GM19397 (cell line): Measurements from ENCODE around the gene FOXO6.

Experiments used
- ATAC-seq: cut with Tn5 transposase; IDR thresholded peaks from one replicate; pipeline ENCODE4 v1.9.1; 2021; ENCODE audit warnings: mild to moderate bottlenecking, moderate library complexity; ENCODE audit not compliant: unreplicated experiment

The FOXO6 gene

GRCh38 chr1:41397020-41397419, 35.8 kb downstream of the FOXO6 start:
- no peak for ATAC-seq

DNA sequence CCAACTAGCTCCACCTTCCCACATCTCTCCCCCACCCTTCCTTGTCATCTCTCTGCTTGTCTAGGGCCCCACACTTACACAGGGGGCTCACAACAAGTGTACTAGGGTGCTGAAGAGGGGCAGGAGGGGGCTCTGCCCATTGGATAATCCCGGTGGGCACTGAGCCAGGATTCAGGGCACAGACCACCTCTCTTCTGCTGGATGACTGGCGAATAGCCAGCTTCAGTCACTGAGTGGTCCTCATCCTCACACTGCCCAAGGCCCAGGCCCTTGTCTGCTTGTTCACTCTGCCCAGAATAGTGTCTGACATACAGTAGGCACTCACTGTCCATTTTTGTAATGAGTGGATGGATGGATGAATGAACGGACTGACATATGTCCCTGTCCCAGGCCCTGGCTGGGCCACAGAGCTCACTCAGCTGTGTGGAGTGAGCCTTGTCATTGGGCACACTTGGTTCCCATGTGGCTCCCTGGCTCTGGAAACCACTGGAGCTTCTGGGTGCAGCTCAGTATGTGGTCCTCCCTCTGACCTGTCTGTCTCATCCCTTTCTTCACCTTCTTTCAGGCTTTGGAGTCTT, 36.6 kb downstream of the FOXO6 start:
- no peak for ATAC-seq

- no peak for ATAC-seq
Observed at GRCh38 chr1:41399145-41399795, 38.0 kb downstream of the FOXO6 start.

DNA sequence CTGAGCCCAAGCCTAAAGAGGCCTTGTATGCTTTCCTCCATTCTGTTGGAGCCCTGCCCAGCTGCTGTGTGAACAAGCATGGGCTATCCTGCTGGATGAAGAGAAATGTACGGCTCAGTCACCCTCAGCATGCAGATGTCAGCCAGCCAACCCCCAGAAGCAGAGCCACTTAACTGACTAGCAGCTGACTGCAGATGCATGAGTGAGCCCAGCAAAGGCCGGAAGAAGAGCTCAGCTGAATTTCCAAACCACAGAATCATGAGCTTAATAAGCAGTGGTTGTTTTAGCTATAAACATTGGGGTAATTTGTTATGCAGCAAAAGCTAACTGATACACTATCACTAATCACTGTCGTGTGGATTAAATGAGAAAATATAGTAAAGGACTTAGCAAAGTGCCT, 39.0 kb downstream of the FOXO6 start:
- ATAC-seq, result no peak

DNA sequence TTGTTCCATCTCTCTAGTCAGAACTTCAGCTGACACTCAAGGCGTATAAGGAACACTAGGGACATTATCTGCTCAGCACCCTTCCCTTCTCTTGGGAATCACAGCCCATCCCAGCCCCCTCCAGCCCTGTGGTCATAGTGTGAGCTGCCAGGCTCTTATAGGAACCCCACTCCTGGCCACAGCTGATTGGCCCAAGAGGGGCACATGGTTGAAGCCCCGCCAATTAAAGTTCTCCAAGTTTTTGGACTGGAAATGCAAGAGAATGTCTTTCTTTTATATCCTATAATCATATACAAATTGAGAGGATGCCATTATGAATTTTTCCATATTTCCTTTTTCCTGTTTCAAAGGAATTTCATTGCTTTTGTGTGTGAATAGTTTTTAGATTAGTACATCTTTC, 40.7 kb downstream of the FOXO6 start:
- ATAC-seq, result no peak

- ATAC-seq, result no peak
Observed at GRCh38 chr1:41404308-41404761, 43.1 kb downstream of the FOXO6 start.

- no peak for ATAC-seq
Observed at GRCh38 chr1:41407664-41408252, 46.5 kb downstream of the FOXO6 start.

- no peak for ATAC-seq
Observed at GRCh38 chr1:41408691-41409090, 47.5 kb downstream of the FOXO6 start.

DNA sequence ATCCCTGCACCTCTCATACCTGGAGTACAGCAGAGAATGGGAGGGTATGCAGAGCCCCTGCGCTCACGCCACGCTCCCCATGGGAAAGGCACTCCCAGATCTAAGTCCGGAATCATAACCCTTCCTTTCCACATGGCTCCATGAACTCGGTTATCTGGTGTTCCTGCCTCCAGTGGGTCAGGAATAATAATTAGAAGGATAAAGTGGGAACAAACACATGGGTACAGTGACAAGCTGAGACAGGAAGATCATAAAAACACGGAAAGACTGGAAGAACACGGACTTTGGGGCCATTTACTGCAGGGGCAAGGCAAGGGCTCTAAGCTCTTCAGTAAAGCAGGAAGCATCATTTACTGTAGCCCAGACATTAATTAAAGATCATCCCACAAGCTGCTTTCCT, 48.6 kb downstream of the FOXO6 start:
- ATAC-seq, result no peak

- no peak for ATAC-seq
Observed at GRCh38 chr1:41410462-41410861, 49.2 kb downstream of the FOXO6 start.

DNA sequence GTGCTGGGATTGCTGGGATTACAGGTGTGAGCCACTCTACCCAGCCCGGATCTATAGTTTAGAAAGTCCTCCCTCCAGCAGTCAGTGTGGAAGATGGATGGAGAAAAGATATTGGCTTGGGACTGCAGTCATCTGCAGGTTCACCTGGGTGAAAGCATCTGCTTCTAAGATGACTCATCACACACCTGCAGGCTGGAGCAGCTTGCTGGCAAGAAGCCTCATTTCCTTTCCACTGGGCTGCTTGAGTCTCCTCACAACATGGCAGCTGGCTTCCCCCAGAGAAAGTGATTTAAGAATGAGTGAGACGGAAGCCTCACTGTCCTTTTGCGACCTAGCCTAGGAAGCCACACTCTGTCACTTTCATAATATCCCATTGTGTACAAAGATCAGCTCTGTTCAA, 50.0 kb downstream of the FOXO6 start:
- no peak for ATAC-seq

GRCh38 chr1:41412748-41413147, 51.5 kb downstream of the FOXO6 start:
- ATAC-seq, result no peak

- ATAC-seq, result no peak
Observed at GRCh38 chr1:41413748-41414281, 52.6 kb downstream of the FOXO6 start.

GRCh38 chr1:41414296-41414695, 53.1 kb downstream of the FOXO6 start:
- ATAC-seq, result no peak

DNA sequence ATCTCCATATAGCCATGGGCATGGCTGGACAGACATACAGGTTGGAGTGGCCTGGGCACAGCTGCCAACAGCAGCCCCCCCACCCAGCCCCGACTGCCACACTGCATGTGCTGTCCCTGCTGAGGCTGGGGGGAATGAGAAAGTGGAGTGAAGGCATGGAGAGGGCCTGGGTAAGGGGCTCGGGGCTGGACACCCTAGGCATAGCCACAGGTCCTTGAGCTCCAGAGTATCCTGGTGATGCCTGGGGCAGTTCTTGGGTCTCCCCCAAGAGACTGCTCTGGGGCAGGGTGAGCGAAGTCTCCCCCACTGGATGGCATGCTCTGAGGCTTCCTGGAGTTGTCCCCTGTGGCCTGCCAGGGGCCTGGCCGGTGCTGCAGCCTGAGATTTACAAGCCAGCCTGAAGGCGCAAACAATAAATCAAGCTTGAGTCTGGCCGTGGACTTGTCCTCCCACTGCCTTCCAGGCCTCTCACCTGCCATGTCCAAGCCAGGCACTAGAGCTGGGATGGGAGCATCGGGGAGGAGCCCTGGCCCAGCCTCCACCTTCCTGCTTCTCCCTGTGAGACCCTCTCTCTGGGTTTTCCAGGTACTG, 53.6 kb downstream of the FOXO6 start:
- ATAC-seq, result no peak

- ATAC-seq, result no peak
Observed at GRCh38 chr1:41416081-41416480, 54.8 kb downstream of the FOXO6 start.

DNA sequence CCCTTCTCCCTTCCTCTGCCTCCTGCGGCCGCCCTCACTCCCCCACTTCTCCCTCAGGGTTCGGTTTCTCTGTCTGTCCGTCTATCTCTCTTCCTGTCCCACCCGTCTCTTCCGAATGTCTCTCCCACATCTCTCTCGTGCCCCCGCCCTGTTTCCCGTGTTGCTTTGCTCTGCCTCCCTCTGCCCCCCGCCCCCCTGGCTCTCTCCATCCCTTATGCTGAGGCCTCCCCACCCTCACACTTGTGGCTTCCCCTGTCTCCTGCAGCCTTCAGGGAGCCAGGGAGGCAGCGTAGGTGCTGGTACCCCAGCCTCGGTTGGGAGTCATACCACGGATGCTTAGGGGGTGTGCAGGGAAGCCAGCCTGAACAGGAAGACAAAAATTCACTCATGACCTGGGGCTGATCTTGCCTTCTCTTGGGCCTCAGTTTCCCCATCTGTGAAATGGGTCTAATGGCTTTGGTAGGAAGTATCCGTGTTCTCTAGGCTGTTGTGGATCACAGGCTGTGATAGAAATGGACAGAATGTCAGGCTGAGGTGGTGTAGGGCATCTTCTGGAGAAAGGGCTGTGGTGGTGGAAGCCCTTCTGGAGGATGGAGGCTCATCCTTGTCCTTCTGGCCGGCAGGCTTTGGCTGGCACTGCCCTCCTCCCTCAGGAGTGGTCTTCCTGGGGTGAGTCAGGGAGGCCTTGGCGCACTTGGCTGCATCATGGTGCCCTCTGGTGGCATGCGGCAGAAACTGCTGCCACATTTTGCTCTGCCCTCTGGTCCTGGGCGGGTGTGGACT, 55.5 kb downstream of the FOXO6 start:
- no peak for ATAC-seq

DNA sequence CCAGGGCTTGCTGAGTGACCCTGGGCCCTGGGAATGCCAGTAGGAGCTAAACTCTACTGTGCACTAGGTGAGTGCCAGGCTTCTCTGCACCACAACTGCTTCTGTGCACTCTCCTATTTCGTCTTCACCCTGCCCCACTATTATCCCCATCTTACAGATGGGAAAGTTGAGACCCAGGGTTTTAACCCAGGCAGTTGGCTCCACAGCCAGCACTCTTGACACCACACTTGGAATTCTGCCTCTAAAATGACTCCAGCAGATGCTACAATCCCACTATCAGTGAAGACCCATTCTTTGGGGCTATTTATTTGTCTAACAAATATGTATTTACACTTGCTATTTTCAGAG, 56.1 kb downstream of the FOXO6 start:
- no peak for ATAC-seq

DNA sequence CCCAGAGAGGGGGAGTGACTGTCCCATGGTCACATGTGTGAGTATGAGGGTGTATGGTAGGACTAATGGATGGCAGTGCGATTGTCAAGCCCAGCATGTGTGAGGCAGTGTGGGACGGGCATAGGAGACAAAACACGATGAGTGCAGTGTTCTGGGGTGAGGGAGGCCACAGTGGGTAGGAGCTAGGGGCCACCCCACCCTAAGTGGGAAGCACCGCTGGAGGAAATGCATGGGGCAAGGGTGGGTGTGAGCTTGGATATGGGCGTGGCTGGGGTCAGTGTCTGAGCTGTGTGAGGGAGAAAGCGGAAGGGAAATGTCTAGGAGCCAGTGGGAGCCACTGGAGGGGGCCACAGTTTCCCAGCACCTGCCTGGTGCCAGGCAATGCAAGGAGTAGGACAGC, 56.5 kb downstream of the FOXO6 start:
- no peak for ATAC-seq

GRCh38 chr1:41418857-41419583, 57.8 kb downstream of the FOXO6 start:
- no peak for ATAC-seq
